ENCODE measurements around the gene ALDOA.
"Not testable (repeated sequence)": the region's sequence is repeated elsewhere in the genome, so short reads cannot be mapped to it uniquely, and the experiment has no call there.

- TF ChIP-seq CTCF (IDR thresholded peaks at IDR 0.05; ENCODE audit: poor library complexity); EZH2 (IDR thresholded peaks at IDR 0.05; ENCODE audit: borderline replicate concordance): not testable (repeated sequence)
Measured at GRCh38 chr16:30040690-30041089, 24.9 kb upstream of the ALDOA start.

Measured in hepatocyte (in vitro differentiated cells).